GM18505 (cell line): Measurements from ENCODE around the gene LRBA.
A peak's percentile ranks its signal among the peaks of the same experiment; 100 is the strongest.

ENCODE experiments used
- ATAC-seq: cut with Tn5 transposase; IDR thresholded peaks from one replicate; pipeline ENCODE4 v1.9.1; 2021; ENCODE audit not compliant: unreplicated experiment
- POLR2A ChIP-seq: IDR thresholded peaks from 4 replicates; pipeline ENCODE4 v1.6.1; 2011; ENCODE audit warnings: borderline replicate concordance; ENCODE audit not compliant: insufficient read depth, insufficient read length; ENCODE audit errors: extremely low read depth

The LRBA gene

GRCh38 chr4:150431221-150431620, 583.9 kb downstream of the LRBA start:
- no peak for ATAC-seq
- no peak for TF ChIP-seq POLR2A

DNA sequence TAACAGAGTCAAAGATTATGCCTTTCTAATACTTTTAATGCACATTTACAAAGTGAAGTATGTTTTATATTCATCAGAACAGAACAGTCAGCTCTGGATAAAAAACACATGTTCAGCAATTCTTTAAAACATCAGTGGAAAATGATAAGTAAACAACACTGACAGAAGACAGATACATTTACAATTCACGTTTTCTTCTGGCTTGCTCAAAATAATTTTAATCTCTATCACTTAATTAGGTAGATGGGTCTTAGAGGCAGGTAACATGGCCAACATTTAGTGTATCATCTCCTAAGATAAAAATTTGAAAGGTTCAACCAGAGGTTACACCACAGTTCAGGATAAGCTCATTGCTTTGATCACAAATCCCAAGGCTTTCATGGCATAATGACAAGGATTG, 589.9 kb downstream of the LRBA start:
- no peak for TF ChIP-seq POLR2A
- no peak for ATAC-seq

DNA sequence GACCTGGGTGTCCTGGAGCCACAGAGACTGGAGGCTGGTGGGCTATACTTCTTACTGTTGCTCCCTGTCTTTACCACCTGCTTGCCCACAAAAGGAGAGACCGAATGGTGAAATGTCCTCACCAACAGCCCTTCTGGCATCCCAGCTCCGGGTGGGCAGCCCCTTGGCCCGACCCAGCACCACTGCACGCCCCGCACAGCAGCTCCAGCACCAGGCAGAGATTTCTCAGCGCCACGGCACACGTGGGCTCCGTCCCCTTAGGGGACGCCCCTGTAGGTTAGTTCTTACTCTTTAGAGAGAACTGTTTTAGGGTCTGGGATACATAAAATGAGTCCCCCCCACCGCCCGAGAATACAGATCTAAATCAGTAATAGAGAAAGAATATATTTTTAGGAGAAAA, 591.6 kb downstream of the LRBA start:
- no peak for ATAC-seq
- TF ChIP-seq POLR2A = no peak

DNA sequence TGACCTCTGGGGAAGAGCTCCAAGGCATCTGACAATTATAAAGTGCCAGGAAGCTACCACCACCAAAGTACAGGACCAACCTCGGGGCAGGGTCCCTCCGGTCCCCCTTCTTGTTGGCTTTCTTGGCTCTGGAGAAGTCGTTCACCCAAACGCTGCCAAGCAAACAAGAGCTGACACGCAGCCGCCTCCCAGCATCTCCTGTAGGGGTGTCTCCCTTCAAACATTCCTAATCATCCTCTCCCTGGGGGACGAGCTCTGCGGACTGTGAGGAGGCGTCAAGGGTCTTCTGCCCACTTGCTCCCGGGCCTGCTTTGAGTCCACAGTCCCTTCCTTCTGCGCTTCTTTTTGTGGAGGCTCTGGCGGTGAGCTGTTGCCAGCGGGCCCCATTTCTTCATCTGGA, 592.0 kb downstream of the LRBA start:
- no peak for TF ChIP-seq POLR2A
- no peak for ATAC-seq

- no peak for TF ChIP-seq POLR2A
- ATAC-seq = no peak
Observed at GRCh38 chr4:150421612-150422011, 593.5 kb downstream of the LRBA start.

DNA sequence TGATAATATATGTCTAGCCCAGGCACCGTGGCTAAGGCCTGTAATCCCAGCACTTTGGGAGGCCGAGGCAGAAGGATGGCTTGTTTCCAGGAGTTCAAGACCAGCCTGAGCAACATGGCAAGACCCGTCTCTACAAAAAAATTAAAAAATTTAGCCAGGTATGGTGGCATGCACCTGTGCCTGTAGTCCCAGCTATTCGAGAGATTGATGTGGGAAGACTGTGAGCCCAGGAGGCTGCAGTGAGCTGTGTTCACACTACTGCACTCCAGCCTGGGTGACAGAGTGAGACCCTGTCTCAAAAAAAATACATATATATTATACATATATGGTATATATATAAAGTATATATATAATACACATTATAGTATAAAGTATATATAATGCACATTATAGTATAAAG, 595.1 kb downstream of the LRBA start:
- TF ChIP-seq POLR2A = no peak
- ATAC-seq = no peak

GRCh38 chr4:150418757-150419410, 596.2 kb downstream of the LRBA start:
- no peak for ATAC-seq
- TF ChIP-seq POLR2A = no peak

GRCh38 chr4:150415213-150415612, 599.9 kb downstream of the LRBA start:
- ATAC-seq = no peak

GRCh38 chr4:150411520-150411919, 603.6 kb downstream of the LRBA start:
- TF ChIP-seq POLR2A = no peak
- no peak for ATAC-seq

More at GRCh38 chr4:150415213-150415612, 599.9 kb downstream of the LRBA start:
- no peak for TF ChIP-seq POLR2A

DNA sequence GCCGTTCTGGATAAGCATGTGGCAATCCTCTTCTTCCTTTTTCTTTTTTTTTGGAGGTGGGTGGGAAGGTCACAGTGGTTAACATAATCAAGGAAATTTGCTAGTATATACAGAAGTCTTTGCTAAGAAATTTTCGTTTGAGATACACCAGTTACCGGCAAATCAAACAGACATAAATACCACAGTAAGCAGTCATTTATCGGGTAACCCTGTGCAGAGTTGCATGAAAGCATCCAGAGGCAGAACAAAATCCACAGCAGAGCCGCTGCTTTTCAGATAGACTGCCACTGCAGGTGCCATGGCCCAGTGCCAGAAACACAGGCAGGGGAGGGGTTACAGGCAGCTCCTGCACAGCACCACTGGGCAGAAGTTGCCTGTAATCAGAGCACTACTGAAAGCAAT, 612.2 kb downstream of the LRBA start:
- TF ChIP-seq POLR2A = no peak
- peak; percentile 98 for ATAC-seq

DNA sequence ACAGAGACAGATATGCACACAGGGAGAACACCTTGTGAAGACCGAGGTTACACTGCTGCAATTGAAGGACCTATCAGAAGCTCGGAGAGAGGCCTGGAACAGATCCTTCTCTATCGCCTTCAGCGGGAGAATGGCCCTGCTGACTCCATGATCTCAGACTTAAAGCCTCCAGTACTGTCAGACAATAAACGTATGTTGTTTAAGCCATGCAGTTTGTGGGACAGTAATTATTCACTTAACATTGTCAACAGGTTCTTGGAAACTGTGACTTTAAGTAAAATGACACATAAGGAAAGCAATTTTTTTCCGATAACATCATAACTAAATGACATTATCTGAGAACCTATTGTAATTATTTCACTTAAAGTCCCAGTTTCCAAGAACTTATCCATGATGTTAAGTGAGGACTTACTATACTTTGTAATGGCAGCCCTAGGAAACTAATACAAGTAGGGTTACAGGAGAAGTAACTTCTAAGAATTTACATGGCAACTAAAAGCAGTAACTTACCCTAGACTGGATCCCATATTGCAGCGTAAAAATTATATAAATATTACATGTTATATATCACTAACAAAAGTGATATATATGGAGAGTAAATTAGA, 613.9 kb downstream of the LRBA start:
- no peak for TF ChIP-seq POLR2A
- no peak for ATAC-seq

- no peak for TF ChIP-seq POLR2A
- ATAC-seq = no peak
Observed at GRCh38 chr4:150395872-150396271, 619.2 kb downstream of the LRBA start.

DNA sequence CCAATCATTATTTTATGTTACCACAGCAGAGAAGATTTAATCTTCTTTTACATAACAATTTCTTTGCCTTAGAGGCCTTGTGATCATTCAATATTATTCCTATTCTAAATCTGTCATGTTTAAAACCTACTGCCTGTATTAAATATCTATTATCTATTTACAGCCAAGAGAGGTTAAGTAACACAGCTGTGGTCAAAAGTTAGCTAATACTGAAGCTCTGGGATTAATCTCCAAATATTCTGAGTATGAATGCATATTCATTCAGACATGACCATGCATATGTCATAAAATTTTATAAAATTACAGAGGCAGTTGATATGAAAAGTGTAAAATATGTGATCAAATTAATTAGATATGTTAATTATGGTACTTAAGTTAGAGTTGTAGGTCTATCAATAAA, 621.0 kb downstream of the LRBA start:
- no peak for ATAC-seq
- no peak for TF ChIP-seq POLR2A

DNA sequence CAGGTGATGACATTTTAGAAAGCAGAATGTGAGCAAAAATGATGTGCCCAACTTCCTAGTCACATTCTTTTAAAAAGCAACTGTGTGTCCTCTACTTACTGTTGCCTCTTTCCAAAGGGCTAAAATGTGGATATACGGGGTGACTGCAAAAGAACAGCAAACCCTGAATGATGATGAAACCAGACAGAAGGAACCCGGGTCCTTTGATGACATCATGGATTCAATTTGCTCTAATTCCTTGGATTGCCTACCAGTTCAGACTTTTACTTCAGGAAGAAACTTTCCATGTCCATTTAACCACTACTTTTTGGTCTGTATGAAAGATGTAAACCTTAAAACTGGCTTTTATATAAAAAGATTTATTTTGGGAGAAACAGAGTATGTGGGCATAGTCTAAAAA, 624.0 kb downstream of the LRBA start:
- no peak for ATAC-seq
- no peak for TF ChIP-seq POLR2A
